Pancreas (tissue), 10 donors: ENCODE measurements around the gene EVX2. TPM values are rescaled to one million over a fixed set of nuclear protein-coding genes. Genes with fewer than 3 reads are reported as not detected.
A peak's percentile ranks its signal among the peaks of the same experiment; 100 is the strongest.

Source experiments
- ATAC-seq, 4 donors: fragments of 200-7000 bp; cut with Tn5 transposase; one replicate each; pipeline versions ENCODE4 v1.8.0 to v1.9.1; 2020; ENCODE audit warnings: mild to moderate bottlenecking in 4 of 4, moderate library complexity in 4 of 4
- DNase-seq, 6 donors: peaks; one replicate each; pipeline ENCODE4 v3.0.0-alpha.2; 2020
- FAIRE-seq: peaks from 2 replicates; lab custom pipeline; 2012; peaks lifted over from hg19 to GRCh38; lab: Jason Lieb, UNC
- H3K27ac ChIP-seq, 4 donors: fragments of 200-600 bp; sonication (generic); 1 replicate in 3 of 4; 2 replicates in 1 of 4; pipeline versions ENCODE4 v1.5.0 to v1.8.0; 2020
- H3K27me3 ChIP-seq, 4 donors: fragments of 200-600 bp; one replicate each; pipeline ENCODE4 v1.8.0; 2021
- H3K36me3 ChIP-seq, 3 donors: fragments of 200-600 bp; sonication (generic) in 1 of 3; one replicate each; pipeline versions ENCODE4 v1.5.0 to v1.8.0; 2020 to 2021
- H3K4me1 ChIP-seq, 3 donors: fragments of 200-600 bp; one replicate each; pipeline ENCODE4 v1.8.0; 2021
- H3K4me3 ChIP-seq, 4 donors: fragments of 200-600 bp; sonication (generic) in 2 of 4; one replicate each; pipeline versions ENCODE4 v1.5.0 to v1.8.0; 2020 to 2021
- H3K9me3 ChIP-seq, 4 donors: fragments of 200-600 bp; one replicate each; pipeline ENCODE4 v1.8.0; 2021
- WGBS, 2 donors: extraction: QIAGEN DNeasy Blood & Tissue Kit; methylation state at CpG; one replicate each; pipeline ENCODE4 v1.1.7; 2013; 5-methylcytosine and 5-hydroxymethylcytosine counted together
- intact Hi-C, 3 donors: fragments of 100-400 bp; cut with DNase I; formaldehyde crosslinking; loops; one replicate each; pipeline versions ENCODE4 v1.11.1 to v1.14.2; 2022
- polyA plus RNA-seq, 2 donors: library from polyadenylated mRNA; stranded (reverse); fragments of 200-250 nt; gene quantifications; one replicate each; pipeline ENCODE4 v1.2.3, GENCODE V29; 2013
- total RNA-seq, 6 donors: library from RNA; stranded (reverse); fragmentation: NEBNext Ultra II Directional in 4 of 6; extraction: Animal tissue kit (Norgen Biotek cat#: 25700) in 4 of 6; gene quantifications; one replicate each; pipeline versions ENCODE4 v1.2.1 to v1.2.4, GENCODE V29; 2021 to 2023
- TF ChIP-seq, protein P1 (sequence below), 4 donors: fragments of 200-600 bp; sonication (generic) in 3 of 4; IDR thresholded peaks; one replicate each; pipeline versions ENCODE4 v1.5.0 to v1.8.0; 2021; ENCODE audit warnings: antibody characterized with exemption in 4 of 4
- donor health status: healthy with polysubstance abuse.
- donor health status: DM: no; HTN: no; CAD: no; lungs with moderate emphysema.
- donor health status: DM: no; HTN: no; CAD: no.
- donor health status: control.
- donor health status: control.
- donor health status: Bipolar disorder and iron deficiency.
- donor health status: DM: yes; HTN: yes; CAD: no.
- donor health status: DM: no; HTN: no; CAD: no.
- donor health status: DM: no; HTN: no; CAD: no.
- donor health status: DM: yes; HTN: yes; CAD: no.

The EVX2 gene
- total and polyA plus RNA-seq, 8 donors, result 0.02 TPM; not detected in 7

GRCh38 chr2:176066645-176067588, 16.8 kb downstream of the EVX2 start:
- Histone ChIP-seq H3K4me3 (peak overlapping the region in 3 of 4 donors; percentile 10 to 34 (median 11)), H3K9me3 (no peaks in the 10 kb centered on the region), H3K4me1 (peaks cover 4 to 13% (median 7%) of the 10 kb centered on the region in 3 donors), H3K27me3 (peaks cover under 1 to 53% (median 23%) of the 10 kb centered on the region in 4 donors), H3K36me3 (no peaks in the 10 kb centered on the region), H3K27ac (no peak overlapping the region)
- 7 to 8% methylated on average over 56 of the region's 56 CpGs for WGBS, 2 donors
- TF ChIP-seq, protein P1, sequence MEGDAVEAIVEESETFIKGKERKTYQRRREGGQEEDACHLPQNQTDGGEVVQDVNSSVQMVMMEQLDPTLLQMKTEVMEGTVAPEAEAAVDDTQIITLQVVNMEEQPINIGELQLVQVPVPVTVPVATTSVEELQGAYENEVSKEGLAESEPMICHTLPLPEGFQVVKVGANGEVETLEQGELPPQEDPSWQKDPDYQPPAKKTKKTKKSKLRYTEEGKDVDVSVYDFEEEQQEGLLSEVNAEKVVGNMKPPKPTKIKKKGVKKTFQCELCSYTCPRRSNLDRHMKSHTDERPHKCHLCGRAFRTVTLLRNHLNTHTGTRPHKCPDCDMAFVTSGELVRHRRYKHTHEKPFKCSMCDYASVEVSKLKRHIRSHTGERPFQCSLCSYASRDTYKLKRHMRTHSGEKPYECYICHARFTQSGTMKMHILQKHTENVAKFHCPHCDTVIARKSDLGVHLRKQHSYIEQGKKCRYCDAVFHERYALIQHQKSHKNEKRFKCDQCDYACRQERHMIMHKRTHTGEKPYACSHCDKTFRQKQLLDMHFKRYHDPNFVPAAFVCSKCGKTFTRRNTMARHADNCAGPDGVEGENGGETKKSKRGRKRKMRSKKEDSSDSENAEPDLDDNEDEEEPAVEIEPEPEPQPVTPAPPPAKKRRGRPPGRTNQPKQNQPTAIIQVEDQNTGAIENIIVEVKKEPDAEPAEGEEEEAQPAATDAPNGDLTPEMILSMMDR (IDR thresholded peaks at IDR 0.05), result no peak
- ATAC-seq (peak in 3 of 4 donors; percentile 39 to 54 (median 51)), FAIRE-seq (no peak), DNase-seq (peak in 1 of 6 donors; percentile 58)
- intact Hi-C loops, result no loop called here

DNA sequence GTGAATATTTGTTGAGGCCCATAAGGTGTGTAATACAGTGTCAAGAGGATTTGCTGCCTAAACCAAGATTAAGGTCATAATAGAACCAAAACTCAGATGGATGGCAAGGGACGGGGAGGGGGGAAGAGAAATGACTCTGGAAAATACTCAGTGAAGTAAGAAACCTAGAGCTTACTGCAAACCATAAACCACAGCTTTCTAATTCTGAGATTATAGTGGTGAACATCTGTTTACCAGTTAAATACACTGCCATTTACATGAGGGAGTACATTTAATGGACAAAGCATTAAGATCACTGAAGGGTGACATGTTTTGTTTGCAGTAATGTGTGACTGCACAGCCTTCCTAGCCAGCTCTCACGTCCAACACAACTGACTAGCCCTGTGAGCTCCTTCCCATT, 19.8 kb downstream of the EVX2 start:
- intact Hi-C loops, result no loop called here
- ATAC-seq, result no peak
- Histone ChIP-seq H3K27me3 (peaks cover 0 to 36% (median 17%) of the 10 kb centered on the region in 4 donors), H3K4me1 (peaks cover 4 to 13% (median 7%) of the 10 kb centered on the region in 3 donors), H3K9me3 (no peaks in the 10 kb centered on the region), H3K4me3 (no peak overlapping the region), H3K36me3 (no peaks in the 10 kb centered on the region), H3K27ac (no peak overlapping the region)
- no peak for FAIRE-seq
- 28 to 52% methylated on average over 2 of the region's 2 CpGs for WGBS, 2 donors
- no peak for DNase-seq
- TF ChIP-seq, protein P1 (IDR thresholded peaks at IDR 0.05), result no peak

DNA sequence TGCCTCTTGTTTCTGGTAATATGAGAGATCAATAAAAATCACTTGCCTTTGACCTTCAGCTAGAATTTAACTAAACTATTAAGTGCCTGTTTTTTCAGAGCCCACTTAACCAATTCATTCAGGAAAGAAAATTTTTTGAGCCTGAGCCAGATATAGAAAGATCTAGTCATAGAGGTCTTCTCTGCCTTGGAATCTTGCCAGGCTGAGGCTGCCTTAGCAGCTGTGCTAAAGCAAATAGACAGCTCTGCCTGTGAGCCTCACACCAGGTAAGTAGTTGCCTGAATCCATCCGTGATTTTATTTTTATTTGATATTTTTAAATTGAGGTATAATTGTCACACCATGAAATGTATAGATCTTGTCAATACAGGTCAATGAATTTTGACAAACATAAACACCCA, 27.4 kb downstream of the EVX2 start:
- Histone ChIP-seq H3K36me3 (no peaks in the 10 kb centered on the region), H3K27ac (no peak overlapping the region), H3K4me1 (no peaks in the 10 kb centered on the region), H3K27me3 (peaks cover 0 to 7% (median 4%) of the 10 kb centered on the region in 4 donors), H3K9me3 (no peaks in the 10 kb centered on the region), H3K4me3 (no peak overlapping the region)
- FAIRE-seq (no peak), ATAC-seq (no peak), DNase-seq (no peak)
- TF ChIP-seq, protein P1 (IDR thresholded peaks at IDR 0.05), result no peak
- intact Hi-C loops, result no loop called here
- WGBS, 2 donors, result 5 to 12% methylated on average over 1 of the region's 1 CpG

DNA sequence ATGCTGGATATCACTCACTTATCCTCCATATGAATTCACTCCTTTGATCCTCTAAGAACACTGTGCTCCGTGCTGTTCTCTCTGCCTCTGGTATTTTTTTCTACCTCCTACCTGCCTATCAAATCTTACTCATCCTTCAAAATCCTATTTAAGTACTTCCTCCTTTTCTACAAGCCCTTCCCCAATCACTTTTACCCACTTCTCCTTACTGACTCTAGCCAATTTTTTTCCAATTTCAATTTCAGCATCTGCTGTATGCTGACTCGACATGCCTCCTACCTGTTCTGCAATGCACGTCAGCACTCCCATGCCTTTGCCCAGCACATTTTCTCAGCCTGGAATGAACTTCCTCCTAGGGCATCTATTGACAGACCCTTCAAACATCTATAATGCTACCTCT, 44.4 kb downstream of the EVX2 start:
- TF ChIP-seq, protein P1 (IDR thresholded peaks at IDR 0.05), result no peak

GRCh38 chr2:176038694-176039093, 45.1 kb downstream of the EVX2 start:
- no peak overlapping the region for H3K4me3 ChIP-seq
- H3K9me3 ChIP-seq, result no peaks in the 10 kb centered on the region
- H3K36me3 ChIP-seq, result no peaks in the 10 kb centered on the region
- DNase-seq (no peak), ATAC-seq (no peak), FAIRE-seq (no peak)
- WGBS, 2 donors, result 56 to 72% methylated on average over 2 of the region's 2 CpGs
- no peaks in the 10 kb centered on the region for H3K4me1 ChIP-seq
- intact Hi-C loops, result no loop called here
- no peak overlapping the region for H3K27ac ChIP-seq
- TF ChIP-seq, protein P1 (IDR thresholded peaks at IDR 0.05), result no peak
- H3K27me3 ChIP-seq, result no peaks in the 10 kb centered on the region

More for the DNA sequence above, 44.4 kb downstream of the EVX2 start:
- intact Hi-C loops, result no loop called here
- FAIRE-seq (no peak), ATAC-seq (no peak), DNase-seq (no peak)
- no peaks in the 10 kb centered on the region for H3K36me3 ChIP-seq
- no peaks in the 10 kb centered on the region for H3K9me3 ChIP-seq
- no peaks in the 10 kb centered on the region for H3K4me1 ChIP-seq
- H3K4me3 ChIP-seq, result no peak overlapping the region
- no peaks in the 10 kb centered on the region for H3K27me3 ChIP-seq
- no peak overlapping the region for H3K27ac ChIP-seq
- WGBS, 2 donors, result 34 to 49% methylated on average over 3 of the region's 3 CpGs
